ENCODE results near the gene SRPK2.

DNA sequence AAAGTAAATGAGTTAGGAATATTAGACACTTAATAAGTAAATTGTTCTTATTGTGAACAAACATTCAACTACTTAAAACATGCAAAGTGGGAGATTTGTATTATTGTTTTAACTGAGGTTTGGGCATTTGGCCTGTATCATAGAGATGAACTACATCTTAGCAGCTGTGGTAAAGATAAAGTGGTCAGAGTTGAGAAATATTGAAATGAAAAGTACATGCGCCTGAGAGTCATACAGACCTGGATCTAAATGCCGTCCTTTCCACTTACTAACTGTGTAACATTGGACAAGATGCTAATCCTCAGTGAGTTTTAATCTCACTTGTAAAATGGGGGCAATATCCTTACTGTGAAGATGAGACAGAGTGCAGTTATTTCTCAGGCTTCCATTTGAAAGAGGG is 300.3 kb downstream of the SRPK2 start:
- no peak for TF ChIP-seq CTCF (IDR thresholded peaks at IDR 0.05)
- no peak for TF ChIP-seq RAD21 (IDR thresholded peaks at IDR 0.05; ENCODE audit: low read length)
- no peak for TF ChIP-seq EP300 (IDR thresholded peaks at IDR 0.05; ENCODE audit: borderline replicate concordance in 1 of 2, low read depth in 1 of 2, low read length in 1 of 2)
- no peak for TF ChIP-seq MAX (IDR thresholded peaks at IDR 0.05; ENCODE audit: low read depth)

All from SK-N-SH (cell line).